GM12892 (cell line): ENCODE results near the gene FRS3.

ENCODE experiments used
- DNase-seq: peaks from one replicate; pipeline ENCODE4 v3.0.0; 2011; ENCODE audit not compliant: insufficient read length
- FAIRE-seq: peaks from 2 replicates; lab custom pipeline; 2011; peaks lifted over from hg19 to GRCh38; lab: Jason Lieb, UNC
- POLR2A ChIP-seq: IDR thresholded peaks from 2 replicates; pipeline ENCODE4 v1.6.1; 2011; ENCODE audit warnings: low read depth, low read length, control low read depth
- POLR2AphosphoS5 ChIP-seq: IDR thresholded peaks from 2 replicates; pipeline ENCODE4 v1.6.1; 2011; ENCODE audit warnings: low read depth, low read length, control low read depth
- TAF1 ChIP-seq: IDR thresholded peaks from 2 replicates; pipeline ENCODE4 v1.6.1; 2011; ENCODE audit warnings: low read depth, mild to moderate bottlenecking, control low read depth, low read length, borderline replicate concordance

Gene FRS3

GRCh38 chr6:41763470-41763869 is 16.2 kb downstream of the FRS3 start:
- FAIRE-seq (no peak), DNase-seq (no peak)
- TF ChIP-seq POLR2A = no peak
- TF ChIP-seq POLR2AphosphoS5 = no peak

GRCh38 chr6:41759905-41760579 is 19.7 kb downstream of the FRS3 start:
- TF ChIP-seq TAF1 (no peak), POLR2AphosphoS5 (no peak), POLR2A (no peak)
- FAIRE-seq = no peak
- DNase-seq = no peak

GRCh38 chr6:41759106-41759904 is 20.4 kb downstream of the FRS3 start:
- DNase-seq (no peak), FAIRE-seq (no peak)
- TF ChIP-seq POLR2A (no peak), POLR2AphosphoS5 (no peak), TAF1 (no peak)

GRCh38 chr6:41758641-41759035 is 21.1 kb downstream of the FRS3 start:
- DNase-seq = no peak
- no peak for FAIRE-seq
- no peak for TF ChIP-seq POLR2A
- TF ChIP-seq TAF1 = no peak
- no peak for TF ChIP-seq POLR2AphosphoS5

GRCh38 chr6:41757931-41758640 is 21.6 kb downstream of the FRS3 start:
- DNase-seq (no peak), FAIRE-seq (no peak)
- TF ChIP-seq POLR2A (no peak), TAF1 (no peak), POLR2AphosphoS5 (no peak)

GRCh38 chr6:41757271-41757670 is 22.4 kb downstream of the FRS3 start:
- DNase-seq (no peak), FAIRE-seq (no peak)
- TF ChIP-seq POLR2A (no peak), POLR2AphosphoS5 (no peak), TAF1 (no peak)

- DNase-seq (no peak), FAIRE-seq (no peak)
- no peak for TF ChIP-seq POLR2A
- TF ChIP-seq TAF1 = no peak
- TF ChIP-seq POLR2AphosphoS5 = no peak
Observed at GRCh38 chr6:41756354-41756753, 23.3 kb downstream of the FRS3 start.

- TF ChIP-seq TAF1 (no peak), POLR2AphosphoS5 (no peak), POLR2A (no peak)
- DNase-seq (no peak), FAIRE-seq (no peak)
Observed at GRCh38 chr6:41755895-41756294, 23.8 kb downstream of the FRS3 start.

GRCh38 chr6:41750374-41750773 is 29.3 kb downstream of the FRS3 start:
- TF ChIP-seq POLR2A (no peak), TAF1 (no peak), POLR2AphosphoS5 (no peak)
- FAIRE-seq (no peak), DNase-seq (no peak)

GRCh38 chr6:41748542-41748941 is 31.2 kb downstream of the FRS3 start:
- TF ChIP-seq TAF1 (no peak), POLR2A (no peak), POLR2AphosphoS5 (no peak)
- DNase-seq (no peak), FAIRE-seq (no peak)

- FAIRE-seq = no peak
- TF ChIP-seq POLR2A (no peak), TAF1 (no peak), POLR2AphosphoS5 (no peak)
- no peak for DNase-seq
Observed at GRCh38 chr6:41748102-41748477, 31.6 kb downstream of the FRS3 start.

- no peak for TF ChIP-seq POLR2A
- TF ChIP-seq TAF1 = no peak
- no peak for TF ChIP-seq POLR2AphosphoS5
- no peak for FAIRE-seq
- no peak for DNase-seq
Observed at GRCh38 chr6:41747256-41748101, 32.2 kb downstream of the FRS3 start, which contains the start of gene PGC. Gene PGC, minus strand, starts transcription at chr6:41747397. Its CDS starts 63 bp downstream, at chr6:41747334.
